Measurements from ENCODE around the gene GLI2. TPM values are rescaled to one million over a fixed set of nuclear protein-coding genes. Genes with fewer than 3 reads are reported as not detected.
A peak's percentile ranks its signal among the peaks of the same experiment; 100 is the strongest.

Gene GLI2
- total RNA-seq, 2 donors from 2014 or later = 17.0 to 24.2 TPM

DNA sequence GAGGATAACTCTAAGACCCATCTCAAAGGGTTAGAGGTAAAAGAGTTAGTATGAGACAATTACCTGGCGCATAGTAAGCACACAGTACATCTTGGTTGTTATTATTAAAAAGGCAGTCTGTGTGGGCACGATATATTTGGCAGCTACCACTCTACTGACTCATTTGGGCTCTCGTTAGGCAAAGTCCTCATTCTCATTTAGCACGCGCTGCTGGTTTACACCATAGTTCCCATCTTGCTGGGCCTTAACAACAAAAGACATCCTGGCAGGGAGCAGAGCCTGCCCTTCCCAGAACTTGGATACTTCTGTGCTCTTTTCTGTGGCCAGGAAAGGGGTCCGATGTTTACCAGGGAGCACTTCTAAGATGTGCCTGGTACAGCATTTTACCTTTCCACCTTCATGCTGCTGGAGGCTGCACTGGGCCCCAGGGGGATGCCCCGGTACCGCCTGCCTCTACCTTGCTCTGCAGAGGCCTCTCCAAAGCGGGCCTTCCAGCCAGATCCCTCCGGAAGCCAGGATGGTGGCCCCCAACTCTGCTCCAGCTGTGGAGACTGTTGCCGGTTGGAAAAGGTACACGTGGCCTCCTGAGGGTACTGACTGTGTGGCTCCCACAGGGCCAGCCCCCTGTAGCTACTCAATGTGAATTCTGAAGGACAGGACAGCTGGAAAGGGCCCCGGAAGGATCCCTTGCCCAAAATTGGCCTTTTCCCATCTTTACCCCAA is 15.0 kb downstream of the GLI2 start:
- Histone ChIP-seq H3K36me3 (ENCODE audit: control insufficient read depth, insufficient read depth, low read length) (no peaks in the 10 kb centered on the region), H3K4me1 (ENCODE audit: control insufficient read depth, insufficient read depth, low read length) (no peaks in the 10 kb centered on the region), H3K9ac (ENCODE audit: extremely low read depth, low read length, poor library complexity, severe bottlenecking) (no peak overlapping the region), H3K9me3 (ENCODE audit: control insufficient read depth, low read length) (no peaks in the 10 kb centered on the region), H3K27ac (ENCODE audit: low read depth, low read length) (no peak overlapping the region), H3K4me3 (ENCODE audit: low read length) (no peak overlapping the region), H3K27me3 (ENCODE audit: control insufficient read depth, insufficient read depth, low read length, poor library complexity, severe bottlenecking) (no peaks in the 10 kb centered on the region)
- Mint-ChIP-seq H3K9me3 (peaks cover 2% of the 10 kb centered on the region), H3K27me3 (ENCODE audit: insufficient read depth) (no peaks in the 10 kb centered on the region), H3K4me1 (no peaks in the 10 kb centered on the region), H3K27ac (no peak overlapping the region), H3K36me3 (ENCODE audit: low read depth) (peaks cover 3% of the 10 kb centered on the region), H3K4me3 (no peak overlapping the region)
- WGBS, 2 experiments (ENCODE audit: insufficient coverage in 1 of 2, insufficient read length in 1 of 2) = 88% methylated on average over 11 to 13 of the region's 13 CpGs
- peak; percentile 47 for DNase-seq
- TF ChIP-seq, protein P1, sequence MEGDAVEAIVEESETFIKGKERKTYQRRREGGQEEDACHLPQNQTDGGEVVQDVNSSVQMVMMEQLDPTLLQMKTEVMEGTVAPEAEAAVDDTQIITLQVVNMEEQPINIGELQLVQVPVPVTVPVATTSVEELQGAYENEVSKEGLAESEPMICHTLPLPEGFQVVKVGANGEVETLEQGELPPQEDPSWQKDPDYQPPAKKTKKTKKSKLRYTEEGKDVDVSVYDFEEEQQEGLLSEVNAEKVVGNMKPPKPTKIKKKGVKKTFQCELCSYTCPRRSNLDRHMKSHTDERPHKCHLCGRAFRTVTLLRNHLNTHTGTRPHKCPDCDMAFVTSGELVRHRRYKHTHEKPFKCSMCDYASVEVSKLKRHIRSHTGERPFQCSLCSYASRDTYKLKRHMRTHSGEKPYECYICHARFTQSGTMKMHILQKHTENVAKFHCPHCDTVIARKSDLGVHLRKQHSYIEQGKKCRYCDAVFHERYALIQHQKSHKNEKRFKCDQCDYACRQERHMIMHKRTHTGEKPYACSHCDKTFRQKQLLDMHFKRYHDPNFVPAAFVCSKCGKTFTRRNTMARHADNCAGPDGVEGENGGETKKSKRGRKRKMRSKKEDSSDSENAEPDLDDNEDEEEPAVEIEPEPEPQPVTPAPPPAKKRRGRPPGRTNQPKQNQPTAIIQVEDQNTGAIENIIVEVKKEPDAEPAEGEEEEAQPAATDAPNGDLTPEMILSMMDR (conservative IDR thresholded peaks at IDR 0.05) = no peak

DNA sequence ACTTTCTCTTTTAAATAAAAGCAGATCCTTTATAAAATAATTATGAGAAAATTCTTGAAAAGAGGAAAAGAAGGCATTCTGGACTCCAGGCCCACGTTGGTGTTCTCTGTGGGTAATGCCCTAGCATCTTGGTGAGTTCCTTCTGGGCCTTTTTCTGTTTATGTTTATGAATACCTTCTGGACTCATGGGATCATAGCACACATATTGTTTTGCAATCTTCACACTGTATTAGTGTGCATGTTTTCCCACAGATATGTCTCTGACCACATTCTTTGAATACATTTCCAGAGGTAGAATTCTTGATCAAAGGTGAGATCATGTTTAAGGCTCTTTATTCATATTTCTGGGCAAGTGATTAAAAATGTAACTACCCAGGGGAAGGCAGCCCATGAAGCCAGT is 15.9 kb downstream of the GLI2 start:
- H3K4me1 Mint-ChIP-seq = no peaks in the 10 kb centered on the region

DNA sequence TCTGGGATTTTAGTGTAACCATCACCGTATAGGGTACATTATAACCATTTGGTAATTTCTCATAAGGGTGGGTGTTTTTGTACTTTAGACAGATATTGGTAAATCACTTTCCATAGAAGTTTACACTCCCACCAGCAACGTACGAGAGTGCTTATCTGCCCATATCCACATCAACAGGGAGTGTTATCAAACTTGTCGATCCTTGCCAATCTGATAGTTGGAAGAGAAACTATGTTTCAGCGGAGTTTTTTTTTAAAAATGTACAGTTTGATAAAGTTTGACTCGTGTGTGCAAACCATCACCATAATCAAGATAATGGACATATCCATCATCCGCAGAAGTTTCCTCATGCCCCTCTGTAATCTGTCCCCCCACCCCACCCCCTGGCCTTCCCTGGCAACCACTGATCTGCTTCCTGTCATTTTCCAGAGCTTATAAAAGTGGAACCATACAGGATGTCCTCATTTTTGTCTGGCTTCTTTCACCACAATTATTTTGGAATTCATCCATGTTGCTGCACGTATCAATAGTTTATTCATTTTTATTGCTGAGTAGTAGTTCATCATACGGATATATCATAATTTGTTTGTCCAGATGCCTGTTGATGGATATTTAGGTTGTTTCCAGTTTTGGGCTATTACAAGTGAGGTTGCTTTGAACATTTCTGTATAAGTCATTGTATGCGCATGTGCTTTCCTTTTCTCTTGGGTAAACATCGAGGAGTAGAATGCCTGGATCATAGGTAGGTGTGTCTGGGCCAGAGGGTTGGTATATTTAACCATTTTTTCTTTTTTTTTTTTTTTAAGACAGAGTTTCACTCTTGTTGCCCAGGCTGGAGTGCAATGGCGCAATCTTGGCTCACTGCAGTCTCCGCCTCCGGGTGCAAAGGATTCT is 18.6 kb downstream of the GLI2 start:
- TF ChIP-seq, protein P1 (conservative IDR thresholded peaks at IDR 0.05) = no peak
- WGBS, 2 experiments (ENCODE audit: insufficient coverage in 1 of 2, insufficient read length in 1 of 2) = 97 to 100% methylated on average over 6 to 13 of the region's 14 CpGs
- no peak for DNase-seq
- Histone ChIP-seq H3K27ac (ENCODE audit: low read depth, low read length) (no peak overlapping the region), H3K9ac (ENCODE audit: extremely low read depth, low read length, poor library complexity, severe bottlenecking) (no peak overlapping the region), H3K36me3 (ENCODE audit: control insufficient read depth, insufficient read depth, low read length) (no peaks in the 10 kb centered on the region), H3K9me3 (ENCODE audit: control insufficient read depth, low read length) (no peaks in the 10 kb centered on the region), H3K4me3 (ENCODE audit: low read length) (no peak overlapping the region), H3K4me1 (ENCODE audit: control insufficient read depth, insufficient read depth, low read length) (peaks cover 3% of the 10 kb centered on the region), H3K27me3 (ENCODE audit: control insufficient read depth, insufficient read depth, low read length, poor library complexity, severe bottlenecking) (no peaks in the 10 kb centered on the region)
- H3K36me3 Mint-ChIP-seq (ENCODE audit: low read depth) = peaks cover 3% of the 10 kb centered on the region
- no peak overlapping the region for H3K4me3 Mint-ChIP-seq
- peaks cover 2% of the 10 kb centered on the region for H3K9me3 Mint-ChIP-seq
- peaks cover 18% of the 10 kb centered on the region for H3K4me1 Mint-ChIP-seq
- H3K27ac Mint-ChIP-seq = no peak overlapping the region
- H3K27me3 Mint-ChIP-seq (ENCODE audit: insufficient read depth) = no peaks in the 10 kb centered on the region

More for the DNA sequence above, 15.9 kb downstream of the GLI2 start:
- Histone ChIP-seq H3K9me3 (ENCODE audit: control insufficient read depth, low read length) (no peaks in the 10 kb centered on the region), H3K27ac (ENCODE audit: low read depth, low read length) (no peak overlapping the region), H3K27me3 (ENCODE audit: control insufficient read depth, insufficient read depth, low read length, poor library complexity, severe bottlenecking) (no peaks in the 10 kb centered on the region), H3K4me3 (ENCODE audit: low read length) (no peak overlapping the region), H3K4me1 (ENCODE audit: control insufficient read depth, insufficient read depth, low read length) (no peaks in the 10 kb centered on the region), H3K9ac (ENCODE audit: extremely low read depth, low read length, poor library complexity, severe bottlenecking) (no peak overlapping the region), H3K36me3 (ENCODE audit: control insufficient read depth, insufficient read depth, low read length) (no peaks in the 10 kb centered on the region)
- H3K27ac Mint-ChIP-seq = no peak overlapping the region
- WGBS, 2 experiments (ENCODE audit: insufficient coverage in 1 of 2, insufficient read length in 1 of 2) = 74% methylated on average over 1 of the region's 1 CpG; no CpG with 5 or more reads in 1 of the 2 experiments
- H3K36me3 Mint-ChIP-seq (ENCODE audit: low read depth) = peaks cover 3% of the 10 kb centered on the region
- H3K4me3 Mint-ChIP-seq = no peak overlapping the region
- DNase-seq = no peak
- peaks cover 2% of the 10 kb centered on the region for H3K9me3 Mint-ChIP-seq
- TF ChIP-seq, protein P1 (conservative IDR thresholded peaks at IDR 0.05) = no peak
- H3K27me3 Mint-ChIP-seq (ENCODE audit: insufficient read depth) = no peaks in the 10 kb centered on the region
